Measurements from ENCODE around the gene RELN.

RELN gene

DNA sequence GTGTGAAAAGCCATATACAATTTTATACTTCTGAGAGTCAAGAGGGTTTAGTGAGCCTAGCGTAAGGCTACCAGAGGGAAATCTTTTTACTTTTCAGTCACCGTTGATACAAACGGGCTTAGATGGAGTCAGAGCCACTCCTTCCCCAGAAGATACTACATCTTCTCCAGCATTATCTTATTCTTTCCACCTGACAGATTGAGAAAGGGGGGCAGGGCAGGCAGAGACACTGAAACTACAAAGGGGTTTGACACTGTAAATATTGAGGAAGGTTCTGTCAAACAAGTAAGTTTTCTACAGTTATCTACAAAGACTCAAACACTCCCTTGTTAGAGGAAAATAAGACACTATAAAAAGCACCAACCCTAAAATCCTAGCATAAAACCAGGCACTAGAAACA lies 100.0 kb downstream of the RELN start:
- DNase-seq, result no peak

DNA sequence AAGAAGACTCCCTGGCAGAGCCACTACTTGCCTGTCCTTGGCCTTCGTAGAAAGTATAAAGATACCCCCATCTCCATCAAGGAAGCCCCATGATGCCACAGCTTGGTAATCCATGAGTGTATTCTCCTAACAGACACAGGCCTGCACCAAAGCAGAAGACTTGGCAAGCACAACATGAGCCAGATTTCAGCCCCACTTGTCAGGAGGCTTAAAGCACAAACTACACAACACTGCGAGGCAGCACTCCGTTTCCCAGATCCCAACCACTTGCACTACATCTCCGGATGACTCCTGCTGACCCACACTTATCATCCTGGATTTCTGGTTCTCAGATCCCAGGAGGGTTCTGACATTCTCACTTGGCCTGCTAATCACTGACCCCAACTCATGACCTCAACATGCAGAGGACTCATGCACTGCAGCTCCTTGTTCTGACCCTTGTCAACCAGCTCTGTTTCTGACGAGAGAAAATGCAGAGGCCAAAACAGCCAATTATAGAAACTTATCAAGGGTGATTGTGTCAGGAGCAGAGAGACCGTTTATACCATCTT lies 100.8 kb downstream of the RELN start:
- no peak for DNase-seq

DNA sequence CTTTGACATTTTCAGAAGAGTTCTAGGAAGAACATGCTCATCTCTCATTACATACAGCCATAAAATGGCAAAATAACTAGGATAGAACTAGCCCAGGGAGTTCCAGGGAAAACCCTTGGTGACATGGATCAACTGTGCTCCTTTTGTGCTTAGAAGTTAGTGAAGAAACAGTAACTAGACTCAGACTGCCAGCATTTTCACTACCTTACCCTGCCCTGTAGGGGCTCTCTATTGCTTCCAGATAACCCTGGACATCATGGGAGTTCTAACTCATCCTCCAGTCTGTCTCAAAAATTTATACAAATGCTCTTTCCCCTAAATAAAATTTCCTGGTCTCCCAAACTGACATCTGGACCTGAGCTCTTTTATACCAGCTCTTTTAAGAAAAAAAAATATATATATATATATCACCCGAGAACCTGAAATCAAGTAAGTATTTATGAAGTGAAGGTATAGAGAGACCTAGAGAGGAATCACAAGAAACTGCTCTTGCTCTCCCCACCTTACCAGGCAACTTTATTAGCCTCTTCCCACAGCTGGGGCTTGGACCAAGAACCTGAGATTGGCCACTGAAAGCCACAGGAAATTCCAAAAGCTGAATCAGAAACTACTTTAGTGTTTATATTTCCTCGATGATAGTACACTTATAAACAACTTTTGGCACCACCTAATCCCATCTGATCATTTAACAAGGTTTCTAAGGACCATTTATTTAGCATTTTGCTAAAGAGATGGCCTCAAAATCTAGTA lies 101.4 kb downstream of the RELN start:
- DNase-seq, result no peak

DNA sequence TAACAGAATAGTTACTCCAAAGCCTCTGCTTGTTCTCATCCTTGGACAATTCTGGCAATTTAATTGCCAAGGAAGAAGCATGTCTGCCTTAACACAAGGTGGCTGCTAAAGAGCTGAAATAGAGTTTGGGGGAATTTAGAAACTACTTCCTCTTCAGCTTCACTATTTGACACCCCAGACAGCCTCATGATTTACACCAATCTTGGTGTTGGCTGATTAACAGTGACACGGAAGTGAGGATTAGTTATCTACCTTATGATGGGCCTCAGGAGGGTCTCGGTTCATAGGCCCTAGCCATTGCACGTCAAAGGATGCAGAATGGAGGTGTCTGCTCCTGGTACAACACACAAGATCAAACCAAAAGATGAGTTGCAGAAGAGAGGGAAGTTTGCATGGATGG lies 102.4 kb downstream of the RELN start:
- DNase-seq, result no peak

DNA sequence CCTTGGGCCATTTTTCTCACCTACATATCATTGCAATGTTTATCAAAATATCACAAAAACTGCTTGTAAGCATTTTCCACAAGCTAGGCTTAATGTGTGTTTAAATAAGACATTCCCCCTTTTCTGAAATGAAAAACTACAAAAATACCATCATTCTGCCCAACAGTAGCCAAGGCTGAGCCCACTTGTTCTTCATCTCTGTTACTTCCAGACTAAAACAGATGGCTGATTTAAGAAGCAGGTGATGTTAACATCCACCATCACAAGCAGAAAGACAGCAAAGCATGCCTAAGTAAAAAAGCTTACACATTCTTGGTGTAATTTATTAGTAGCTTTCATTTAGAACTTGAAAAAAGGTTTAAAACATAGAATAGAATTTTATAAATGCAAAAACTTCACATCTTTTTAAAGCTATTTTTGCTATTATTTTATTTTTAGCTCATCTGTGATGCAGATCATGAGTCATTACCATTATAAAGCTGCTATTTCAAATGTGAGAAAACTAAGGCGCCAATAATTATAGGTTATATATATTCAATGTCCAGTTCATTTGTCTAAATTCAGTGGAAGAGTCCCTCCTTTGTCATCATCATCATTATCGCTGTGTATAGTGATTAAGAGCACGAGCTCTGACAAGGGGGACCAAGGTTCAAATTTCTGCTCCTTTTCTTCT lies 109.4 kb downstream of the RELN start:
- DNase-seq, result no peak

DNA sequence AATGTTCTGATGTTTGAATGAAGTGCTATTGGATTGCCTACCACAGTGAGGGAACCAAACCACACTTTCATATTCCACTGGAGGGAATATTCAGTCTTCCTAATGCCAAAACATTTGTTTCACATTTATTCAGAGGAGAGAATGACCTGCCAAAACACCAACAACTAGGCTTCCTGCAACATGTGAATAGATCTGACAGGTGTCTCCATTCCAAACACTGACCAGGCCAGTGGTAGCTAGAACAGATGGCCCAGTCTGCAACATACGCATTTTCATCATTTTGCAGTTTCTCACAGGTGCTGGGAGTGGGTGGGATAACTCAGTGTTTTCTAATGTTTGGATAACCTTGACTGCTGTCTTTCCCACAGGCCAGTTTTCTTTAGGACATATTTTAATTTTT lies 110.0 kb downstream of the RELN start:
- no peak for DNase-seq

DNA sequence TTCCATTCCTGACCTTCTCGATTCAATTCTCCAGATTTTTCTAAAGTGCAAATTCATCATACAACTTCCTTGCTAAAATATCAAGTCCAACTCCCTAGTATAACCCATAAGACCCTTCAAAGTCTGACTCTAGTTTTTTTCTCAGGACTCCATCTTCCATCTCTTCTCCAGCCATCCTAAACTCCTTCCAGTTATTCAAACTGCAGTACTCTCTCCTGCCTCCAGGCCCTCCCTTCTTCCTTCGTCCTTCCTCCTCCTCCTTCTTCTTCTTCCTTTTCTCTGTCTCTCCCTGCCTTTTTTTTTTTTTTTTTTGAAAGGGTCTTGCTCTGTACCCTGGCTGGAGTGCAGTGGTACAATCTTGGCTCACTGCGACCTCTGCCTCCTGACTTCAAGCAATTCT lies 111.9 kb downstream of the RELN start:
- no peak for DNase-seq

DNA sequence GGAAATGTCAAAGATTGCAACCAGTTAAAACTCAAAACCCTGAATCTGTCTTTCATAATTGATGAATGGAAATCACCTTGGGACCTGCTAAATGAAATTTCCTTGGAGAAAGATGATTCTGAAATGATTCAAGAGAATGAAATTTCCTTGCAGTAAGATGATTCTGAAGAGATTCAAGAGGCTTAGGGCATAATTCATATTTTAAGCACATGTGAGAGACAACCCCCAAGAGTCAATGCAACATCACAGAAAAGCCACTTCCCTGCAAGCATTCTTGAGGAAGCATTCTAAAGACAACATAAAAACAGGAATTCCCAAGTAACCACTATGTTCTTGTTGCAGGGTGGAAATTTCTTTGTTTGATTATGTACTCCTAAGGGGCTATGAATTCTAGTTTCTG lies 113.7 kb downstream of the RELN start:
- DNase-seq, result no peak

DNA sequence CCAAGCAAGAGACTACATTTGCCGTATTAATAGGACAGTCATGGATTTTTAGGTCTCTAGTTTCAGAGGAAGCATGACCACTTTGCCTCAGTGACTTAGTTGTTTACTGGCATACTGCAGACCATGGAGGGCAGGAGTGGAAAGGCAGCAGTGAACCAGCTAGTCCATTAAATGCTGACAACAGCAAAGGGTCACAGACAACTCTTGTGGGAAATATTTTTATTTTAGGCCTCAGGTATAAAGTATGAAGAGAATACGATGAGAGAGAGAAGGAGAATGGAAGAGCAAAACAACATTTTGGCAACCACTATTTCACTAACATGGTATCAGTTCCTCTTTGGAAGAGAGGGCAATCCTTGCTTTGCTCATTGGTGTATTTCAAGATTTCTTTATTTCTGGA lies 118.0 kb downstream of the RELN start:
- DNase-seq, result no peak

DNA sequence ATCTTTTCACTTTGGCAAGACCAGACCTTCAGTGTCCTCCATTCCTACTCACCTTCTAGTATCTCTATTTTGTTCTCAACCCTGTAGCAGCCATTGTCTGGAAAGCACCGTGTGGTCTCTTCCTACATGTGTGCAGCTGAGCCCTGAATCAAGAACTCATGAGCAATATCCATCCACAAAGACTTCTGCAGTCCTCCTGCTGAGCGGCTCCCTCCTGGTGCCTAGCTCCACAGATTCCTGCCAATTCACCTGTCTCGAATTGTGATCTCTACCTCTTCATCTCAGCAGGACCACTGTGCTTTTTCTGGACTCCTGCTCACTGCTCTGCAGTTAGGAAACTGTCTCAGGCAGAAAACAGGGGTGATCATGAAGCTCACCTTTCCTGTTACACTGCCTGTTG lies 118.8 kb downstream of the RELN start:
- DNase-seq, result no peak

DNA sequence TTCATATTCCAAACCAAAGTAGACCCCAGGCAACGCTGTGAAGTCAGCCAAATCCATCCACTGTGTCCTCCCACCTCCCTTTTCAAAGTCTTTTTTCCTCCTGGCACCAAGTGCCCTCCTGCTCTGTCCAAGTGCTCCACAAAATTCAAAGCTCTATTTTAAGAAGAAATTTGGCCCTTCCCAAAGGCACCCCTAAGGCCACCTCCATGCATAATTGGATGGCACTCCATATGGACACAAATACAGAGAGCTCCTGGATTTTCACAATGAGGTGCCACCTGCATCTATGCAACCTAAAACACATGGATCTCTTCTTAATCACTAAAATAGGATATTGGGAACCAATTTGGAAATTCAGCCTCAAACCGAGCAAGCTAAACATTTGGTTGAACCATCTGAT lies 121.6 kb downstream of the RELN start:
- no peak for DNase-seq

DNA sequence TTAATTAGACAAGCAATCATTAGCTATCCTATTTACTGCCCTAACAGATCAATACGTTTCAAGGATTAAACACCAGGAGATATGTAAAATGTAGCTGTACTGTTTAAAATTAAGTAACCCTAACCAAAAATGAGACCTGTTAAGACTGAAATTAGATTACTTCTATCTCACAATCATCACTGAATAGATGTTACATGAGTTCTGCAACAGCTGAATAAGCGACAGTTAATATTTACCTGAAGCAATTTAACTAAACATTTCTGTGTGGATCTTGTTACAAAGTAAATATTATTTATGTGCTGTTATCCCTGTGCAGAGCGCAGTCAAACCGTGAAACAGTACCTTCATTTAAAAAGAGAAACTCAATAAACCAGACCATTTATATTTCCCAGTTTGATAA lies 122.5 kb downstream of the RELN start:
- DNase-seq, result no peak

DNA sequence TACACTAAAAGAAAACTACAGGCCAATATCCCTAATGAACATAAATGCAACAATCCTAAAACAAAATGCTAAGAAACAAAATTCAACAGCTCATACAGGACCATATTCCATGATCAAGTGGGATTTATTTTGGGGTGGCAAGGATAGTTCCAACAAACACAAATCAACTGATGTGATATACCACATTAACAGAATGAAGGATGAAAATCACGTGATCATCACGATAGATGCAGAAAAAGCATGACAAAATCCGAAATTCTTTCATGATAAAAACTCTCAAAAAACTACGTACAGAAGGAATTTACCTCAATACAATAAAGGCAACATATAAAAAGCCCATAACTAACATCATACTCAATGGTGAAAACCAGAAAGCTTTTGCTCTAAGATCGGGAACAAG lies 124.0 kb downstream of the RELN start:
- no peak for DNase-seq

DNA sequence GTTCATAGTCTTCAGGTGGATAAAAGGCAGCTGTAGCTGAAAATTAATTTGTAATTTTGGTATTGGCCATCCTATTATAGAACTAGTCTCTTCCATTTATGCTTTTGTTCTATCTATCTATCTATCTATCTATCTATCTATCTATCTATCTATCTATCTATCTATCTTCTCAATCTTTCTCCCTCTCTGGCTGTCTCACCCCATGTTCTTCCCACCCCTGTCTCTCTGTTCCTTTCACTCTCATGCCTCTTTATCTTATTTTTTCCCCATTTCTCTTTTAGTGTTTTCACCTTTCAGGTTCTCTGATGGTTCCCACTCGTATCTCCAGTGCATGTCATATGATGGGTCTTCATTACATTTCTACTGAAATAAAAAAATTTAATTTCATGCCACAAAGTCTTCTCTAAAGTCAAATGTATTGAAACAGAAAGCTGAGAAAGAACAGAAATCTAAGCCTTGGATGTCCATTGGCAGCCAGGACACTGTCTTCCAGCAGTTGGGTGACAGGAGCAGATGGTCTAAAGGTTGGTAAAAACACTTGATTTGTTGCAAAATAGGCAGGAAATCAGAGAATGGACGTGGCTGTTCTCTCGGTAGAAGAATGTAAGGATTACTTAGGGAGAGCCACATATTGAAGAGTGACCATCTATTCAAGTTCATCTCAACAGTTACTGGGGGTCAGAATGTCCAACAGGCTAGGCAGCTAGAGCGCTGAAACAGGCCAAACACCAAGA lies 127.0 kb downstream of the RELN start:
- no peak for DNase-seq

DNA sequence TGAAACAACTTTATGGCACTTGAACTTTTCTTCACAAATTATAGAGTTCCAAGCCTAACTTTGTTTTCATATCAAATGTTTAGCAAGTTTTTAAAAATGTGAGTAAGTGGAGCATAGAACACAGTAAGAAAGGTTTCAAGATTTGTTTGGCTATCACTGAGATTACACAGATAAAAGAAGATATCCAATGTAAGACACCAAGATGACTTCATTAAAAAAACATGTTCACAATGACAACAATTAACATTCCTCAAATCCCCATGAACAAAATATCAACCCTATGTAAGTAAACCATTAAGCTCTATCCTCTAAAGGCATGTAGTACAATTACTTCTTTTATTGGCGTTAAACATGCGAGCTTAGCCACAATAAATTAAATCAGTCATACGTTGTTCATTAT lies 129.7 kb downstream of the RELN start:
- no peak for DNase-seq

DNA sequence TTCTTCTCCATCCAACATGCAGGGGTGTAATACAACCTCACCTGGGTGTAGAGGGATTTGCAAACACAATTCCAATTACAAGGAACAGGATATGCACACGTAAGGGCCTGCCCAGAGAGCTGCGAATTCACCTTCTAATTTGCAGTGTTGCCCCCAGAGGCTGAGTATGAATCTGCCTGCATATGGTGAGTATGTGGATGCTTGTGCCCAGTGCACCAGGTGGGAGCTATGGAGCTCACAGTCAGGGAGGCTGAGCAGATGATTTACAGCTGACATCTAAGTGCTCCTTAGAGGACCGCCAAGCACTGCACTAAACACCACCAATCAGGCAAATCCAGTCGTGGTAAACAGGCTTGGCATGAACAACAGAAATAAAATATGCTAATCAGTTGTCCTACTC lies 132.0 kb downstream of the RELN start:
- peak; percentile 95 for DNase-seq

DNA sequence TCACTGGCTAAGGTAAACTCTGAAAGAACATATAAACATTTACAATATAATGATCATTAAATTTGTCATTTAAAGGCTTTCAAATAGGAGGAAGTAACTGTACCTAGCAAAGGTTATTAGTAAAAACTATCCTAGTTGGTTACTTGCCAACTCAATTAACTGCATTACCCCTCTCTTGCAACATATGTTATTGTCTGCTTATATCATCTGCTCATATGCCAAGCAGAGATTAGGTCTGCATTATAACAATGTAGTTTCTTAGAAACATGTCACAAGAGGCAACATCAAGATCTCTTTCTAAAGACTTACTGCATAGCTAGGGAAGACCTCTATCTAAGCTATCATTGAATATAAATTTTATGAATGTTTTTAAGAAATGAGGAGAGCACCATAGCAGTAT lies 132.5 kb downstream of the RELN start:
- peak; percentile 86 for DNase-seq

DNA sequence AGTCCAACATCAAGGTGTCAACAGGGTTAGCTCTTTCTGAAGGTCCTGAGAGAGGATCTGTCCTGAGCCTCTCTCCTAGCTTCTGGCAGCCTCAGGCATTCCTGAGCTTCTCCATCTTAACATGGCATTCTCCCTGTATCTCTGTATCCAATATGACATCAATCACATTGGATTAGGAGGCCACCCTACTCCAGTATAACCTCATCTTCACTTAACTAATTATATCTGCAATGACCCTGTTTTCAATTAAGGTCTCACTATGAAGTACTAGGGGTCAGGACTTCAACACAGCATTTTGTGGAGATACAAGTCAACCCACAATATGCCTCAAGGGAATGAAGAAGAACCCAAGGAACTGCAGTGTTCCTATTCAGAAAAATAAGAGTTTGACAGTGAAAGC lies 133.8 kb downstream of the RELN start:
- DNase-seq, result no peak

DNA sequence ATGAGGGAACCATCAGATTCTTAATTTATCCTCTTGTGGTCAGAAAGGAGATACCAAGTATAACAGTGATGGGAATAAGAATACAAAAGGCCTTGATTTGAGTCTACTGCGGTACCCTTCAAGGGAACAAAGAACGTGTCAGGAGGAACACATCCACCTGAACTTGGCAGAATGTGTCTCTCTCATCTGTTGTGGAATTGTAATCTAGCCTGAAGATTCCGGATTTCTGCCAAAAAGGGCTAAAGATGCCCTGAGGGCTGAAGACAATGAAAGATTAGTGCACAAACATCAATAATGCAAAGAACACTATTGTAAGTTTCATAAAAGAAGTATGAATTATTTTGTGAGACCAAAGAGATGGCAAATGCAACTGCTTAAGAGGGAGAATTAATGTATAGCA lies 134.8 kb downstream of the RELN start:
- DNase-seq, result no peak

DNA sequence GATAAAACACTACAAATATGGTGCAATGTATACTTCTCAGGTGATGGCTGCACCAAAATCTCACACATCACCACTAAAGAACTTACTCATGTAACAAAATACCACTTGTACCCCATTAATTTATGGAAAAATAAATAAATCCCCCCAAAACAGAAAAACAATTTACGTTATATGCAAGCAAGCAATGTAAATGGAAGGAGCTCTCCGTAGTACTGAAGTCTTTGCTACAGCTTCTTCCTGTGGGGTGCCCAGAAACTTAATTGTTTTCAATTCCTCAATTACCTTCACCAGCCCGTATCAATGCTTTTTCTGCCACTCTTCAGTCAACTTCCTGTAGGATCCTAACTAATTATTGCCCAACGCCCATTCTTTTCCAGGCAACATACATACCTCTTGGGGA lies 138.1 kb downstream of the RELN start:
- no peak for DNase-seq

DNA sequence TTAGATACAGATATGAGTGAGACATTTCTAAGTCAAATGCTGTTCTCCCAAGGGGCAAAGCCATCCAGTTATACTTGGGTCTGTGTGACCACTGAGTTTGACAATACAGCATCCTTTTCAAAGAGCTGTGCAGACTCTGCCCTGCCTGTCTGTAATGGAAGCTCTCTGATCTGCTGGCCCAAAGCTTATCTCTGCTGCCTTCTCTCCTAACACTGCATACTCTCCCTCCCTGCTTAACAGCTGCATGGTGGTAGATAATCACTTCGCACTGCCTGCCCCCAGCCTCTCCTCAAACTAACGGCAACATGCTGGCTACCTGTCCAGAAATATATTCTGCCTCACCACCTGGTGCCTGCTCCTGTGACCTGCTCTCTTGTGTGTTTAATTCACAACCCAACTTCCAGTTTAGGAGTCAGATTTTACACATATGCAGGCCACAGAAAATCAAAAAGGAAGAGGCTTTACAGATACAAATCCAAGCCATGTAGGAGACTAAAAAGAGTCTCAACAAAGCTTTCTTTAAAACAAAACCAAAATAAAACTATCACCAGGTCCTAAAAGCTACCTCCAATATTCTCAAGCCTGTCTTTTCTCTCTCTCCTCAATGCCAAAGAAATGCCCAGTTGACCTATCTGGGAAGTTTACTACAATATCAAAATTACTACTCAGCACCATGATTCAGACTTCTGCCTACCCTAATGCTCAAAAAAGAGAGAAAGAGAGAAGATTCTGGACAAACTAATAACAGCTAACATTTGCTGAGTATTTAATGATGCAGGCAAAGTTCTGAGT lies 145.6 kb downstream of the RELN start:
- DNase-seq, result no peak

DNA sequence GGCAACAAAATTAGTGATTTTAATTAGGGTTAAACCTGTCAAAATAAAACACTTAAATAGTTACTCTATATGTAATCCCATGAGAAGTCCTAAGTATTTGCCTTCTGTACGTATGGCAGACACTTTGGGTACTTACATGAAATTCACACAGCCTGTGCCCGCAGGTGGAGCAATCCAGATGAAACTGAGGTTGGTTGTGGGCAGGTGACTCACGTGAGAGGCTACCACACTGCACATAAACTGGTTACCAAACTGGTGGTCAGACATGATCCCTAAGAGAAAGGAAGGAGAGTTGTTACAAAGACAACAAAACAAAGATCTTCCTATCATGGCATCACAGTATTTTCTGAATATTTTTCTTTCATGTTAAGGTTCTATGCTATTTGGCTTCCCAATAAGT lies 156.1 kb downstream of the RELN start:
- no peak for DNase-seq

DNA sequence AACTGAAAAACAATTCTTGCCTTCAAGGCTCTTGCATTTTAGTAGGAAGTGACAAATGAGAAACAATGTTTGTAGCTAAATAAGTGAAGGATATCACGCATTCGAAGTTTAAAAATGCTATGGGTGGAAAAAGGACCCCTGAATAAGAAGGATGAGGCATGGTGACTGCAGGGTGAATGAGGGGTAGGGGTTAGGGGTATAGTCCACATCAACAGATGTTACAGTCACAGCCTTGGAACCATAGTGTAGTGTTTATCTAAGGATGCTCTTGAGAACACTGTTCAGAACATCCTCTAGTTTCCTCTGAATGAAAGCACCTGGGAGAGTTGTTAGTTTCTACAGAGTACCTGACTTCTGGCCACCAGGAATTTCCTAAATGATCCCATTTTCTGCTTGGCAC lies 157.0 kb downstream of the RELN start:
- no peak for DNase-seq
